HCT116 (cell line): ENCODE measurements around the gene VPS35.

Source experiments
- EZH2 ChIP-seq: fragments of 200-600 bp; sonication (generic); IDR thresholded peaks from 2 replicates; pipeline ENCODE4 v1.6.1; 2017; ENCODE audit warnings: antibody characterized with exemption, mixed run types
- POLR2A ChIP-seq: IDR thresholded peaks from 2 replicates; pipeline ENCODE4 v1.7.0; 2011; ENCODE audit warnings: borderline replicate concordance; ENCODE audit not compliant: insufficient read depth, insufficient read length; ENCODE audit errors: extremely low read depth
- POLR2AphosphoS5 ChIP-seq: IDR thresholded peaks from 2 replicates; pipeline ENCODE4 v1.6.1; 2011; ENCODE audit warnings: mild to moderate bottlenecking, low read depth, low read length, moderate library complexity
- ZNF274 ChIP-seq: fragments of 200-500 bp; sonication (Bioruptor generic); IDR thresholded peaks from 2 replicates; pipeline ENCODE4 v1.6.1; 2014; ENCODE audit warnings: mild to moderate bottlenecking, low read depth, low read length, inconsistent platforms
- TF ChIP-seq, protein P1 (sequence below), 3 experiments: fragments of 200-600 bp in 1 of 3; sonication (generic) in 1 of 3; IDR thresholded peaks in 2 of 3; conservative IDR thresholded peaks in 1 of 3; 2 replicates each; pipeline ENCODE4 v1.5.1; 2012 to 2017; ENCODE audit warnings: low read depth in 2 of 3, low read length in 2 of 3, antibody characterized with exemption in 1 of 3, borderline replicate concordance in 1 of 3, control low read depth in 1 of 3, mild to moderate bottlenecking in 1 of 3, mixed read lengths in 1 of 3, mixed run types in 1 of 3, moderate library complexity in 1 of 3; ENCODE audit not compliant: insufficient read depth in 1 of 3

DNA sequence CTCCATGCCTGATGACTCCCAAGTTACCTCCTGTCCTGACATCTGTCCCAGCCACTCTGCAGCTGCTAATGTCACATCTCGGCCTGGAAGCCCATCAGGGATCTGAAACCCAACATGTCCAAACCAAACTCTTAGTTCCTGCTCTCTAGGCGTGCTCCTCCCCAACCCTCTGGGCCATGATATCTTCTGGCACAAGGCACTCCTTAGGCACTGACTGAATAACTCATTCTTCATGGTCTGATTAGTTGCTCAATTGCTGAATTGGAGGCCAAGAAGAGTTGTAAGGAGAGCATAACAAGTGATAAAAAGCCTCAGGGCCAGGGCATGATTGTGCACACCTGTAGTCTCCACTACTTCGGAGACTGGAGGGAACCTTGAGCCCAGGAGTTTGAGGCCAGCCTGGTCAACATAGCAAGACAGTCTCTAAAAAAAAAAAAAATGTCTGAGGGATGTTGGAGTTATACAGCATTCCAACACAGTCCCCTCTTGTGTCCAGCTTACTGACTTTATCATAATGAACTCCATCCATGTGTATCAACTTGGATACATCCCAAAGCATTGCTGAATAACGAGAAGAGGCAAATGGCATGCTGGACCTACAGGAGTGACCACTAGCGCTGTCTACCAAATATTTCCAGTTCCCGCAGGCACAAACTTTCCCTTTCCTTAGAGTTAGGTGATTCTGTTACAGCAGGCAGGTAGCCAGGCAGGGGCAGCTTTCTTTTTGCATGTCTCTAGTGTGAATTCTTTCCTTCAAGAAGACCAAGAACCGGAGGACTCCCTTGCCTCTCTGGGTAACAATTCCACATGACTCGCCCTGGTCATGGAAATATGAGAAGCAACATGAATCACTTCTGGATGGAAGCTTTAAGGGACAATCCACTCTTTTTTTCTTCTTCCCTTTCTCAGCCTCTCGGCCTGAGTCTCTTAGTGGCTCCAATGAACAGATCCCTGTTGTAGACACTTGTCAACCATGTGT, 49.7 kb downstream of the VPS35 start:
- TF ChIP-seq POLR2A = no peak
- TF ChIP-seq POLR2AphosphoS5 = no peak
- TF ChIP-seq, protein P1, sequence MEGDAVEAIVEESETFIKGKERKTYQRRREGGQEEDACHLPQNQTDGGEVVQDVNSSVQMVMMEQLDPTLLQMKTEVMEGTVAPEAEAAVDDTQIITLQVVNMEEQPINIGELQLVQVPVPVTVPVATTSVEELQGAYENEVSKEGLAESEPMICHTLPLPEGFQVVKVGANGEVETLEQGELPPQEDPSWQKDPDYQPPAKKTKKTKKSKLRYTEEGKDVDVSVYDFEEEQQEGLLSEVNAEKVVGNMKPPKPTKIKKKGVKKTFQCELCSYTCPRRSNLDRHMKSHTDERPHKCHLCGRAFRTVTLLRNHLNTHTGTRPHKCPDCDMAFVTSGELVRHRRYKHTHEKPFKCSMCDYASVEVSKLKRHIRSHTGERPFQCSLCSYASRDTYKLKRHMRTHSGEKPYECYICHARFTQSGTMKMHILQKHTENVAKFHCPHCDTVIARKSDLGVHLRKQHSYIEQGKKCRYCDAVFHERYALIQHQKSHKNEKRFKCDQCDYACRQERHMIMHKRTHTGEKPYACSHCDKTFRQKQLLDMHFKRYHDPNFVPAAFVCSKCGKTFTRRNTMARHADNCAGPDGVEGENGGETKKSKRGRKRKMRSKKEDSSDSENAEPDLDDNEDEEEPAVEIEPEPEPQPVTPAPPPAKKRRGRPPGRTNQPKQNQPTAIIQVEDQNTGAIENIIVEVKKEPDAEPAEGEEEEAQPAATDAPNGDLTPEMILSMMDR (IDR thresholded peaks at IDR 0.05 in 2 of 3, conservative IDR thresholded peaks at IDR 0.05 in 1 of 3; ENCODE audit: borderline replicate concordance in 1 of 3, insufficient read depth in 1 of 3, low read depth in 2 of 3, low read length in 2 of 3) = no peak
- TF ChIP-seq ZNF274 = no peak
- TF ChIP-seq EZH2 = no peak
